Natural killer cell (primary cell): ENCODE data around the gene DPYD. TPM values are rescaled to one million over a fixed set of nuclear protein-coding genes. Genes with fewer than 3 reads are reported as not detected.

Experiments
- ATAC-seq, 3 donors: fragments of 150-1000 bp in 2 of 3; fragments of 200-7000 bp in 1 of 3; cut with Tn5 transposase; 1 replicate in 1 of 3; 2 replicates in 2 of 3; pipeline ENCODE4 v1.10.0; 2021; ENCODE audit warnings: mild to moderate bottlenecking in 2 of 3, moderate library complexity in 2 of 3
- DNase-seq, 2 donors: peaks; one replicate each; pipeline versions ENCODE4 v3.0.0 to v3.0.0-alpha.2; 2013 to 2021; ENCODE audit warnings: mixed read lengths in 1 of 2
- H3K27ac ChIP-seq: one replicate; pipeline ENCODE4 v1.5.1; 2013; ENCODE audit warnings: mild to moderate bottlenecking, low read length
- H3K27me3 ChIP-seq: one replicate; pipeline ENCODE4 v1.6.1; 2013; ENCODE audit warnings: low read length; ENCODE audit not compliant: control insufficient read depth, insufficient read depth
- H3K36me3 ChIP-seq: one replicate; pipeline ENCODE4 v1.6.1; 2013; ENCODE audit warnings: low read length; ENCODE audit not compliant: control insufficient read depth, insufficient read depth
- H3K4me1 ChIP-seq: one replicate; pipeline ENCODE4 v1.6.1; 2013; ENCODE audit warnings: low read length; ENCODE audit not compliant: control insufficient read depth, insufficient read depth
- H3K4me3 ChIP-seq: one replicate; pipeline ENCODE4 v1.5.1; 2013; ENCODE audit warnings: low read length
- H3K9me3 ChIP-seq: one replicate; pipeline ENCODE4 v1.6.1; 2013; ENCODE audit warnings: low read length; ENCODE audit not compliant: control insufficient read depth, insufficient read depth
- H3K27ac Mint-ChIP-seq, 2 donors: one replicate each; pipeline ENCODE4 v1.8.0; 2022; ENCODE audit warnings: mild to moderate bottlenecking in 2 of 2, mixed read lengths in 2 of 2, moderate library complexity in 1 of 2
- H3K27me3 Mint-ChIP-seq, 2 donors: one replicate each; pipeline ENCODE4 v1.8.0; 2022; ENCODE audit warnings: low read depth in 2 of 2, mixed read lengths in 2 of 2
- H3K36me3 Mint-ChIP-seq: one replicate; pipeline ENCODE4 v1.8.0; 2022; ENCODE audit warnings: mixed read lengths
- H3K4me1 Mint-ChIP-seq, 2 donors: one replicate each; pipeline ENCODE4 v1.8.0; 2022; ENCODE audit warnings: mixed read lengths in 2 of 2
- H3K4me3 Mint-ChIP-seq: one replicate; pipeline ENCODE4 v1.8.0; 2022; ENCODE audit warnings: mild to moderate bottlenecking, moderate library complexity, mixed read lengths
- H3K9me3 Mint-ChIP-seq, 2 donors: one replicate each; pipeline ENCODE4 v1.8.0; 2022; ENCODE audit warnings: mixed read lengths in 2 of 2
- CTCF ChIP-seq: fragments of 200-600 bp; IDR thresholded peaks from one replicate; pipeline ENCODE4 v1.8.0; 2022; ENCODE audit warnings: antibody characterized with exemption
- WGBS: methylation state at CpG from one replicate; pipeline ENCODE4 v1.1.7; 2013; ENCODE audit warnings: missing lambda C conversion rate; ENCODE audit not compliant: insufficient coverage; 5-methylcytosine and 5-hydroxymethylcytosine counted together
- intact Hi-C: fragments of 100-400 bp; cut with micrococcal nuclease; formaldehyde crosslinking; loops from one replicate; pipeline ENCODE4 v1.14.2; 2022
- total RNA-seq, 4 donors: library from RNA; stranded (reverse); fragments of 120-200 nt in 1 of 4; gene quantifications; one replicate each; pipeline versions ENCODE4 v1.2.3 to v1.2.4, GENCODE V29; 2013 to 2022

DPYD gene
- total RNA-seq, 3 donors from 2014 or later (not counting 1 experiment from before 2014, with no cell fraction given) = 56.6 to 66.7 (median 56.9) TPM

- 89% methylated on average over 5 of the region's 7 CpGs for WGBS
- Mint-ChIP-seq H3K4me3 (no peak overlapping the region), H3K36me3 (no peaks in the 10 kb centered on the region), H3K9me3 (no peaks in the 10 kb centered on the region), H3K4me1 (peaks cover 18% of the 10 kb centered on the region in 2 donors), H3K27ac (no peak overlapping the region), H3K27me3 (no peaks in the 10 kb centered on the region)
- intact Hi-C loops = no loop called here
- H3K27ac ChIP-seq = no peak overlapping the region
- H3K9me3 ChIP-seq = no peaks in the 10 kb centered on the region
- no peak for ATAC-seq
- H3K4me1 ChIP-seq = no peaks in the 10 kb centered on the region
- no peaks in the 10 kb centered on the region for H3K27me3 ChIP-seq
- H3K36me3 ChIP-seq = no peaks in the 10 kb centered on the region
- DNase-seq = no peak
- H3K4me3 ChIP-seq = no peak overlapping the region
- TF ChIP-seq CTCF = no peak
Observed at GRCh38 chr1:97906567-97907241, 14.1 kb downstream of the DPYD start.

- Histone ChIP-seq H3K4me1 (no peaks in the 10 kb centered on the region), H3K4me3 (no peak overlapping the region), H3K9me3 (no peaks in the 10 kb centered on the region), H3K36me3 (no peaks in the 10 kb centered on the region), H3K27ac (no peak overlapping the region), H3K27me3 (no peaks in the 10 kb centered on the region)
- Mint-ChIP-seq H3K4me1 (peaks cover 25 to 26% of the 10 kb centered on the region in 2 donors), H3K9me3 (no peaks in the 10 kb centered on the region), H3K27ac (no peak overlapping the region), H3K27me3 (no peaks in the 10 kb centered on the region), H3K4me3 (no peak overlapping the region), H3K36me3 (no peaks in the 10 kb centered on the region)
- TF ChIP-seq CTCF = no peak
- WGBS = 93% methylated on average over 6 of the region's 6 CpGs
- intact Hi-C loops = no loop called here
- ATAC-seq (no peak), DNase-seq (no peak)
Observed at GRCh38 chr1:97905141-97905940, 15.5 kb downstream of the DPYD start.

- ATAC-seq (no peak), DNase-seq (no peak)
- no peaks in the 10 kb centered on the region for H3K9me3 ChIP-seq
- Mint-ChIP-seq H3K4me1 (peaks cover 33 to 34% of the 10 kb centered on the region in 2 donors), H3K4me3 (no peak overlapping the region), H3K36me3 (no peaks in the 10 kb centered on the region), H3K27me3 (no peaks in the 10 kb centered on the region), H3K9me3 (no peaks in the 10 kb centered on the region), H3K27ac (peak overlapping the region in 1 of 2 donors; percentile 35)
- no peak for TF ChIP-seq CTCF
- H3K27ac ChIP-seq = no peak overlapping the region
- H3K36me3 ChIP-seq = no peaks in the 10 kb centered on the region
- H3K27me3 ChIP-seq = no peaks in the 10 kb centered on the region
- H3K4me1 ChIP-seq = no peaks in the 10 kb centered on the region
- no peak overlapping the region for H3K4me3 ChIP-seq
- intact Hi-C loops = no loop called here
Observed at GRCh38 chr1:97904534-97904933, 16.3 kb downstream of the DPYD start.
